Keratinocyte (primary cell): Measurements from ENCODE around the gene CHRNB4. TPM values are rescaled to one million over a fixed set of nuclear protein-coding genes. Genes with fewer than 3 reads are reported as not detected.

ENCODE experiments used
- DNase-seq: peaks from one replicate; pipeline ENCODE4 v3.0.0-alpha.2; 2011; ENCODE audit warnings: low read depth, missing footprints, low spot score
- FAIRE-seq: peaks from 2 replicates; lab custom pipeline; 2011; peaks lifted over from hg19 to GRCh38; lab: Jason Lieb, UNC
- H2AFZ ChIP-seq: 2 replicates; pipeline ENCODE4 v1.6.0; 2012; ENCODE audit warnings: low read length, control low read depth, inconsistent platforms; ENCODE audit not compliant: control insufficient read depth
- H3K27ac ChIP-seq: 2 replicates; pipeline ENCODE4 v1.5.1; 2011; ENCODE audit warnings: low read length; ENCODE audit not compliant: control insufficient read depth, insufficient read depth
- H3K27me3 ChIP-seq: 3 replicates; pipeline ENCODE4 v1.6.0; 2011; ENCODE audit warnings: low read length; ENCODE audit not compliant: control insufficient read depth, insufficient read depth; ENCODE audit errors: extremely low read depth
- H3K36me3 ChIP-seq, 2 experiments: 2 replicates in 1 of 2; 3 replicates in 1 of 2; pipeline ENCODE4 v1.5.1; 2011; ENCODE audit warnings: low read length in 2 of 2, mild to moderate bottlenecking in 1 of 2; ENCODE audit not compliant: control insufficient read depth in 2 of 2, insufficient read depth in 2 of 2; ENCODE audit errors: extremely low read depth in 1 of 2
- H3K4me1 ChIP-seq: 3 replicates; pipeline ENCODE4 v1.5.1; 2011; ENCODE audit warnings: low read length; ENCODE audit not compliant: control insufficient read depth, insufficient read depth; ENCODE audit errors: extremely low read depth
- H3K4me2 ChIP-seq: 3 replicates; pipeline ENCODE4 v1.6.0; 2011; ENCODE audit warnings: low read depth, low read length; ENCODE audit not compliant: control insufficient read depth, insufficient read depth; ENCODE audit errors: extremely low read depth
- H3K4me3 ChIP-seq, 3 experiments: fragments of 200-600 bp in 1 of 3; sonication (generic) in 1 of 3; 2 replicates in 2 of 3; 3 replicates in 1 of 3; pipeline ENCODE4 v1.5.1; 2011 to 2016; ENCODE audit warnings: low read length in 3 of 3, mild to moderate bottlenecking in 3 of 3, control low read depth in 2 of 3, inconsistent platforms in 1 of 3, low read depth in 1 of 3, mixed read lengths in 1 of 3, mixed run types in 1 of 3, moderate library complexity in 1 of 3; ENCODE audit not compliant: control insufficient read depth in 2 of 3, insufficient read depth in 2 of 3; ENCODE audit errors: extremely low read depth in 1 of 3
- H3K79me2 ChIP-seq: 2 replicates; pipeline ENCODE4 v1.6.0; 2012; ENCODE audit warnings: low read length; ENCODE audit not compliant: control insufficient read depth, insufficient read depth
- H3K9ac ChIP-seq: 3 replicates; pipeline ENCODE4 v1.6.0; 2011; ENCODE audit warnings: low read length; ENCODE audit not compliant: control insufficient read depth, insufficient read depth; ENCODE audit errors: extremely low read depth
- H3K9me1 ChIP-seq: 3 replicates; pipeline ENCODE4 v1.6.0; 2011; ENCODE audit warnings: low read length; ENCODE audit not compliant: control insufficient read depth, insufficient read depth; ENCODE audit errors: extremely low read depth
- H3K9me3 ChIP-seq: 2 replicates; pipeline ENCODE4 v1.5.1; 2012; ENCODE audit warnings: low read depth, low read length; ENCODE audit not compliant: control insufficient read depth
- H4K20me1 ChIP-seq: 3 replicates; pipeline ENCODE4 v1.6.0; 2011; ENCODE audit warnings: low read length; ENCODE audit not compliant: control insufficient read depth, insufficient read depth; ENCODE audit errors: extremely low read depth
- CTCF ChIP-seq, 3 experiments: IDR thresholded peaks in 1 of 3; conservative IDR thresholded peaks in 1 of 3; optimal IDR thresholded peaks in 1 of 3; 2 replicates in 2 of 3; 3 replicates in 1 of 3; pipeline versions ENCODE3 to v1.5.1; 2011; ENCODE audit warnings: low read length in 3 of 3, mild to moderate bottlenecking in 3 of 3, moderate library complexity in 2 of 3, control low read depth in 1 of 3, inconsistent platforms in 1 of 3; ENCODE audit not compliant: insufficient read depth in 2 of 3; ENCODE audit errors: extremely low read depth in 1 of 3
- EZH2 ChIP-seq: IDR thresholded peaks from one replicate; pipeline ENCODE4 v1.6.1; 2012; ENCODE audit warnings: inconsistent platforms, mild to moderate bottlenecking, low read length, moderate library complexity
- dilution Hi-C: fragments of 300-500 bp; cut with MboI; formaldehyde crosslinking; loops from one replicate; pipeline ENCODE4 v1.7.0; 2020; ENCODE audit warnings: low sequenced_read_pairs; ENCODE audit not compliant: extremely low pct_ligation_motif_present
- polyA plus RNA-seq, 5 experiments: library from polyadenylated mRNA; depleted of rRNA in 3 of 5; stranded (reverse) in 3 of 5; stranded (forward) in 1 of 5; unstranded in 1 of 5; fragments of >200 nt; gene quantifications; 1 replicate in 1 of 5; 2 replicates in 3 of 5; 3 replicates in 1 of 5; pipeline versions ENCODE4 v1.2.1 to v1.2.3, GENCODE V29; 2011 to 2012; ENCODE audit warnings: missing spikeins in 2 of 5, low read depth in 1 of 5, low replicate concordance in 1 of 5

CHRNB4 gene
- polyA plus RNA-seq, 1 donor (not counting 4 experiments of a cell fraction or from before 2014, with no cell fraction given): 0.04 TPM

GRCh38 chr15:78628227-78628626, 12.8 kb downstream of the CHRNB4 start:
- DNase-seq (no peak), FAIRE-seq (peak; percentile 80)
- Histone ChIP-seq H3K9me1 (no peaks in the 10 kb centered on the region), H3K79me2 (no peaks in the 10 kb centered on the region), H3K4me1 (peaks cover 19% of the 10 kb centered on the region), H2AFZ (no peak overlapping the region), H3K9me3 (peaks cover under 1% of the 10 kb centered on the region), H3K36me3 (no peaks in the 10 kb centered on the region), H3K4me2 (peak overlapping the region; percentile 54), H4K20me1 (no peaks in the 10 kb centered on the region), H3K4me3 (no peak overlapping the region), H3K9ac (no peak overlapping the region), H3K27me3 (peaks cover 5% of the 10 kb centered on the region), H3K27ac (no peak overlapping the region)
- dilution Hi-C loops: no loop called here
- TF ChIP-seq CTCF (optimal IDR thresholded peaks at IDR 0.05 in 1 of 3, IDR thresholded peaks at IDR 0.05 in 1 of 3, conservative IDR thresholded peaks at IDR 0.05 in 1 of 3; ENCODE audit: extremely low read depth in 1 of 3, insufficient read depth in 2 of 3, low read length in 3 of 3) (no peak), EZH2 (no peak)

- dilution Hi-C loops: no loop called here
- peaks cover 19% of the 10 kb centered on the region for H3K4me1 ChIP-seq
- no peaks in the 10 kb centered on the region for H3K36me3 ChIP-seq
- no peaks in the 10 kb centered on the region for H3K79me2 ChIP-seq
- no peak overlapping the region for H3K4me2 ChIP-seq
- H2AFZ ChIP-seq: no peak overlapping the region
- DNase-seq (no peak), FAIRE-seq (no peak)
- H3K27me3 ChIP-seq: peaks cover 7% of the 10 kb centered on the region
- no peak overlapping the region for H3K9ac ChIP-seq
- H4K20me1 ChIP-seq: no peaks in the 10 kb centered on the region
- no peak overlapping the region for H3K4me3 ChIP-seq
- TF ChIP-seq CTCF (optimal IDR thresholded peaks at IDR 0.05 in 1 of 3, IDR thresholded peaks at IDR 0.05 in 1 of 3, conservative IDR thresholded peaks at IDR 0.05 in 1 of 3; ENCODE audit: extremely low read depth in 1 of 3, insufficient read depth in 2 of 3, low read length in 3 of 3): no peak
- TF ChIP-seq EZH2: no peak
- H3K9me1 ChIP-seq: no peaks in the 10 kb centered on the region
- H3K9me3 ChIP-seq: no peaks in the 10 kb centered on the region
- no peak overlapping the region for H3K27ac ChIP-seq
These were observed 13.7 kb downstream of the CHRNB4 start for GRCh38 chr15:78627348-78627747.
